Neural cell (in vitro differentiated cells): ENCODE results near the gene TMC1. TPM values are rescaled to one million over a fixed set of nuclear protein-coding genes. Genes with fewer than 3 reads are reported as not detected.
"Not testable (repeated sequence)": the region's sequence is repeated elsewhere in the genome, so short reads cannot be mapped to it uniquely, and the experiment has no call there.

ENCODE experiments used
- H2AFZ ChIP-seq: fragments of 200-600, 300-800 bp; sonication (generic), shearing (Covaris generic); 2 replicates; pipeline ENCODE4 v1.6.0; 2014; ENCODE audit warnings: low read depth, mild to moderate bottlenecking, antibody characterized with exemption, low read length, moderate library complexity
- H3F3A ChIP-seq: fragments of 200-600 bp; shearing (Covaris generic); 2 replicates; pipeline ENCODE4 v1.6.1; 2016; ENCODE audit warnings: mild to moderate bottlenecking, moderate library complexity, mixed read lengths, antibody characterized with exemption, low read length; ENCODE audit not compliant: insufficient read depth, poor library complexity, severe bottlenecking
- H3K27ac ChIP-seq: fragments of 200-600, 300-800 bp; sonication (generic), shearing (Covaris generic); 2 replicates; pipeline ENCODE4 v1.5.1; 2014; ENCODE audit warnings: mild to moderate bottlenecking, low read length, moderate library complexity
- H3K27me3 ChIP-seq: fragments of 300-800, 200-600 bp; sonication (generic), shearing (Covaris generic); 2 replicates; pipeline ENCODE4 v1.6.0; 2014; ENCODE audit warnings: mild to moderate bottlenecking, low read depth, low read length, moderate library complexity; ENCODE audit not compliant: insufficient read depth
- H3K36me3 ChIP-seq: fragments of 300-800, 200-600 bp; sonication (generic), shearing (Covaris generic); 2 replicates; pipeline ENCODE4 v1.5.1; 2014; ENCODE audit warnings: mild to moderate bottlenecking, antibody characterized with exemption, low read length, moderate library complexity; ENCODE audit not compliant: insufficient read depth
- H3K4me2 ChIP-seq: fragments of 300-800, 200-600 bp; sonication (generic), shearing (Covaris generic); 2 replicates; pipeline ENCODE4 v1.6.0; 2014; ENCODE audit warnings: mild to moderate bottlenecking, low read length
- H3K4me3 ChIP-seq: fragments of 300-800, 200-600 bp; sonication (generic), shearing (Covaris generic); 2 replicates; pipeline ENCODE4 v1.5.1; 2014; ENCODE audit warnings: mild to moderate bottlenecking, low read length, moderate library complexity
- H3K79me2 ChIP-seq: fragments of 200-600 bp; shearing (Covaris generic); replicated peaks from 2 replicates; pipeline ENCODE4 v1.6.0; 2014; ENCODE audit warnings: mild to moderate bottlenecking, low read length, moderate library complexity; ENCODE audit not compliant: insufficient read depth
- H3K9ac ChIP-seq: fragments of 300-800, 200-600 bp; sonication (generic), shearing (Covaris generic); 2 replicates; pipeline ENCODE4 v1.6.1; 2016; ENCODE audit warnings: mild to moderate bottlenecking, low read length, mixed read lengths
- H3K9me2 ChIP-seq: fragments of 200-600 bp; shearing (Covaris generic); 2 replicates; pipeline ENCODE4 v1.6.1; 2016; ENCODE audit warnings: mild to moderate bottlenecking, low read length, mixed read lengths; ENCODE audit not compliant: insufficient read depth
- H3K9me3 ChIP-seq: fragments of 200-600, 300-800 bp; sonication (generic), shearing (Covaris generic); 2 replicates; pipeline ENCODE4 v1.6.1; 2016; ENCODE audit warnings: mild to moderate bottlenecking, mixed run types, low read length, moderate library complexity, mixed read lengths
- H4K20me1 ChIP-seq: fragments of 200-600 bp; shearing (Covaris generic); 2 replicates; pipeline ENCODE4 v1.6.1; 2016; ENCODE audit warnings: mild to moderate bottlenecking, mixed run types; ENCODE audit not compliant: insufficient read depth
- CTCF ChIP-seq: fragments of 450-650 bp; IDR thresholded peaks from 2 replicates; pipeline ENCODE4 v1.5.1; 2014; ENCODE audit warnings: antibody characterized with exemption, mild to moderate bottlenecking, moderate library complexity; ENCODE audit not compliant: poor library complexity, severe bottlenecking
- EP300 ChIP-seq: fragments of 450-650 bp; conservative IDR thresholded peaks from 2 replicates; pipeline ENCODE4 v1.6.1; 2014; ENCODE audit warnings: antibody characterized with exemption, mild to moderate bottlenecking, moderate library complexity; ENCODE audit not compliant: poor library complexity, severe bottlenecking
- EZH2 ChIP-seq: fragments of 200-600, 300-800 bp; shearing (Covaris generic), sonication (generic); IDR thresholded peaks from 2 replicates; pipeline ENCODE4 v1.6.1; 2014; ENCODE audit warnings: antibody characterized with exemption, low read length, borderline replicate concordance, mild to moderate bottlenecking; ENCODE audit not compliant: insufficient read depth, poor library complexity, severe bottlenecking
- MXI1 ChIP-seq: fragments of 450-650 bp; conservative IDR thresholded peaks from 2 replicates; pipeline ENCODE4 v1.6.1; 2014; ENCODE audit warnings: antibody characterized with exemption, mild to moderate bottlenecking; ENCODE audit not compliant: poor library complexity, severe bottlenecking
- POLR2AphosphoS5 ChIP-seq: IDR thresholded peaks from 2 replicates; pipeline ENCODE4 v1.6.1; 2012
- RAD21 ChIP-seq: fragments of 450-650 bp; conservative IDR thresholded peaks from 2 replicates; pipeline ENCODE4 v1.6.1; 2014; ENCODE audit warnings: antibody characterized with exemption, mild to moderate bottlenecking, moderate library complexity
- REST ChIP-seq: IDR thresholded peaks from 2 replicates; pipeline ENCODE4 v1.6.1; 2012; ENCODE audit warnings: borderline replicate concordance
- SMC3 ChIP-seq: fragments of 450-650 bp; conservative IDR thresholded peaks from 2 replicates; pipeline ENCODE4 v1.6.1; 2014; ENCODE audit warnings: antibody characterized with exemption, mild to moderate bottlenecking, moderate library complexity; ENCODE audit not compliant: poor library complexity
- TAF1 ChIP-seq: IDR thresholded peaks from 2 replicates; pipeline ENCODE4 v1.6.1; 2012; ENCODE audit warnings: low read depth
- polyA plus RNA-seq: library from polyadenylated mRNA; depleted of rRNA; stranded (reverse); fragments of >200 nt; gene quantifications from 2 replicates; pipeline ENCODE4 v1.2.3, GENCODE V29; 2014

TMC1 gene
- polyA plus RNA-seq, 1 donor from 2014 or later = not detected

GRCh38 chr9:72478966-72479365, 42.4 kb upstream of the TMC1 start:
- Histone ChIP-seq H3K9me2 (no peaks in the 10 kb centered on the region), H3K9ac (no peak overlapping the region), H3K9me3 (no peaks in the 10 kb centered on the region), H3K4me2 (no peak overlapping the region), H4K20me1 (no peaks in the 10 kb centered on the region), H3K36me3 (no peaks in the 10 kb centered on the region), H3K27ac (no peak overlapping the region), H3K4me3 (no peak overlapping the region), H3F3A (no peaks in the 10 kb centered on the region), H2AFZ (no peak overlapping the region), H3K79me2 (no peaks in the 10 kb centered on the region), H3K27me3 (no peaks in the 10 kb centered on the region)
- no peak for TF ChIP-seq TAF1
- TF ChIP-seq REST = no peak
- no peak for TF ChIP-seq CTCF
- TF ChIP-seq SMC3 = no peak
- TF ChIP-seq POLR2AphosphoS5 = no peak
- TF ChIP-seq RAD21 = no peak
- TF ChIP-seq EZH2 = no peak
- no peak for TF ChIP-seq MXI1
- TF ChIP-seq EP300 = no peak

- not testable (repeated sequence) for H3K36me3 ChIP-seq, H3K79me2 ChIP-seq, H3F3A ChIP-seq, H3K27me3 ChIP-seq, H2AFZ ChIP-seq, H3K4me3 ChIP-seq, H3K9me3 ChIP-seq, H3K27ac ChIP-seq, H3K4me2 ChIP-seq, H3K9ac ChIP-seq, H3K9me2 ChIP-seq, H4K20me1 ChIP-seq
These were observed 41.1 kb upstream of the TMC1 start for GRCh38 chr9:72480261-72480660.

- Histone ChIP-seq H3K27me3 (no peaks in the 10 kb centered on the region), H3K9me3 (no peaks in the 10 kb centered on the region)
These were observed 40.5 kb upstream of the TMC1 start for GRCh38 chr9:72480921-72481320.

More at GRCh38 chr9:72480921-72481320, 40.5 kb upstream of the TMC1 start:
- Histone ChIP-seq H3K4me2 (no peak overlapping the region), H3K9me2 (no peaks in the 10 kb centered on the region), H3K79me2 (no peaks in the 10 kb centered on the region), H3K27ac (no peak overlapping the region), H2AFZ (no peak overlapping the region), H3K36me3 (no peaks in the 10 kb centered on the region), H3F3A (no peaks in the 10 kb centered on the region), H3K4me3 (no peak overlapping the region), H4K20me1 (no peaks in the 10 kb centered on the region), H3K9ac (no peak overlapping the region)
- TF ChIP-seq EP300 = no peak
- TF ChIP-seq CTCF = no peak
- TF ChIP-seq RAD21 = no peak
- TF ChIP-seq SMC3 = no peak
- no peak for TF ChIP-seq MXI1
- TF ChIP-seq EZH2 = no peak
- no peak for TF ChIP-seq TAF1
- no peak for TF ChIP-seq REST
- TF ChIP-seq POLR2AphosphoS5 = no peak
